Stimulated activated CD4-positive, alpha-beta T cell treated with anti-CD3 and anti-CD28 coated beads, Interleukin-2, amount 100 ng/mL, for 24 hours (primary cell): ENCODE results near the gene CYBA.
A peak's percentile ranks its signal among the peaks of the same experiment; 100 is the strongest.
"Not testable (repeated sequence)": the region's sequence is repeated elsewhere in the genome, so short reads cannot be mapped to it uniquely, and the experiment has no call there.

ENCODE experiments used
- DNase-seq, 2 donors: peaks; one replicate each; pipeline ENCODE4 v3.0.0-alpha.2; 2020

CYBA gene

DNA sequence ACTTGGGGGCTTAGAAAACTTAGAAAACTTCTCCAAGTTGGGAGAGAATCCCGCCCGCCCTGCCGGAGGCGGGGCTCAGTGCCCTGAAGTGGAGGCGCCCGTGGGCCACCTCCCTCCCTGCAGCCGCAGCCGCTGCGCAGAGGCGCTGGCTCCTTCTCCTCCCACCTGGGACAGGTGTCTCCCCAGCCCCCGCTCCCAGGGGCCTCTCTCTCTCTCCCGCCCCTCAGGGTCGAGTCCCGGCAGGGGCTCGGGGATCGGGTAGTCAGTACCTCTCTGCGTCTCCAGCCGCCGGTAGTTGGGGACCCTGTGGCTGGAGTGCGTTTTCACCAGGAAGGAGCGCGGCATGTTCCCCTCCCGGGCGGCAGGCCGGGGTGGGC lies 35.2 kb upstream of the CYBA start:
- DNase-seq: peak; percentile 49 to 50

DNA sequence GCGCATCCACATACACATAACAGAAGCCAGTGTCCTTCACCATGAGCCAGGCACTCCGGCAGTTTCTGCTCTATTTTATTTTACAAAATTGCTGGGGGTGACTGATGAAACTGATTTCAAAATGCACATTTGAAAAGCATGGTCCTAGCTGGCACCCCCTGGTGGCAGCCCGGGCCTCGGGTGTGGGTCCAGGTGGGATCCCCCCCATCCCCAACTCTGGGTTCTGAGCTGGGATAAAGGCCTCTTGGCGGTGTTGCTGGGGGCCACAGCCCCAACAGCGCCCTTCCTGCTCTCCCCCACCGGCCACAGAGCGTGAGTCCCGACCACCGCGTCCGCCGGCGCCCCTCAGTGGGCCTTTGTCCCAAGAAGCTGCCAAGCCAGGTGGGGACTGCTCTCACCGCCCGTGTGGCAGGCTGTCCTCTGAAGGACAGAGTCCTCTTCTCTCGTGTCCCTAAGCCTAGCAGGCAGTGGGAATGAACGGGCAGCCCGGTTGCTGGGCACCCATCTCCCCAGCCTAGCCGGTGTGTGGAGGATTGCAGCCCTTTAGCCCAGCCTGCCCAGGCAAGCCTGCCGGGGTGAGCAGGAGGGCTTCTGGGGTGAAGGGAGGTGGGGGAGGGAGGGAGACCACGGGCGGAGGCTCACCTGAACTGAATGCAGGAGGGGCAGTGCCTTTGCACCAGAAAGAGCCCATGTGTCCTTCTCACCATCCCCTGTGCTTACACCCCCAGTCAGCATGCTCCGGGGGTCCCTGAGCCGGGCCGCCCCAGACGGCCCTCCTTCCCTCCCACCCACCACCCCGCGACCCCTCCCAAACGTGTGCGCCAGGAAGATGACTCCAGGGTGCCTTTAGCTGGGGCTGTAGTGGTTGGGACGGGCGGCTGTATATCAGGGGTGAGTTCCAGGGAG lies 34.6 kb upstream of the CYBA start:
- peak; percentile 74 to 78 for DNase-seq

DNA sequence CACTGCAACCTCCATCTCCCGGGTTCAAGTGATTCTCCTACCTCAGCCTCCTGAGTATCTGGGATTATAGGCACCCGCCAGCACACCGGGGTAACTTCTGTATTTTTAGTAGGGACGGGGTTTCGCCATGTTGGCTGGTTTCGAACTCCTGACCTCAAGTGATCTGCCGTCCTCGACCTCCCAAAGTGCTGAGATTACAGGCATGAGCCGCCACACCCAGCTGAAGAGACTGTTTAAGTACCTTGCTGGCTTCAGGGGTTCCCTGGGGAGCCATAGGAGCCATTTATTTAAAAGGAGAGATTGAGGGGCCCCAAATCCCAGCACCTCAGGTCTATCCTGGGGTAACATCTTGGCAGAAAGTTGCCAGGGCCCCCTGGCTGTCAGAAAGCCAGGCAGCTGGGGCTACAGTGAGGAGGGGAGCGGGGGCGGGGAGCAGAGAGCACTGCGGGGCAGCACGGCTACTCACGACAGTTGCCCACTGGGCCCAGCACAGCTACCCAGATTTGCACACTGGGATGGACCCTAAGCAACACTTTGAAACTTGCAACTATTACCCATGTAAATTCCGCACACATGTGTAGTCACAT lies 33.8 kb upstream of the CYBA start:
- DNase-seq: no peak

DNA sequence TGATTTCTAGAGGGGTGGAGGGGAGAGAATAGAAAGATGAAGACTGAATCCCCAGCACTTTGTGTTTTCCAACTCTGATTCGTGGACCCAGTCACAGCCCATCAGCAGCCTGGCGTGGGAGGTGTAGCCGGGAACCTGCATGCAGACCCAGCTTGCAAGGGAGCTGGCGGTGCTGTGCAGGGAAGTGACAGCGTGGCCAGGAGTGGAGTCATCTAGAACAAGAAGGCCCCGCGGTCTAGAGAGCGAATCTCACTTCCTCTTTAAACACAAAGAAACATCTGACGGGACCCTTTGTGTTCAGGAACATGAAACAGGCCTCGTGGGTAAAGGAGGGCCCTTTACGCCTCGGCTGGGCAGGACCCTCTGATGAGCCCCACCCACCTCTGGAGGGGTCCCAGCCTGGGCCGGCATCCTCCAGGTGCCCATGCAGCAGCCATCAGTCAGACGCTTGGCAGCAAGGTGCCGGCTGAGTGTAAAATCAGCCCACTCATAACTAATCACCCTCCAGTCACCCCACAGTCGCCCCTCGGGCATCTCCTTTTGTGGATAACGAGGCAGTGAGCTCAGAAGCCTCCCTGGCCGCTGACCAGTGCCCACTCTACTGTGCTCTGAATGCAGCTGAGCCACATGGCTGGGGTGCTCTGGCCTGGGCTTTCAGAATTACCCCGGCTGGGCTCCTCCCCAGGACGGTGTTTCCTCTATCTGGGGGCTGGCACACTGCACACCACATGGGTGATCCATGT lies 31.0 kb upstream of the CYBA start:
- peak; percentile 72 to 75 for DNase-seq

DNA sequence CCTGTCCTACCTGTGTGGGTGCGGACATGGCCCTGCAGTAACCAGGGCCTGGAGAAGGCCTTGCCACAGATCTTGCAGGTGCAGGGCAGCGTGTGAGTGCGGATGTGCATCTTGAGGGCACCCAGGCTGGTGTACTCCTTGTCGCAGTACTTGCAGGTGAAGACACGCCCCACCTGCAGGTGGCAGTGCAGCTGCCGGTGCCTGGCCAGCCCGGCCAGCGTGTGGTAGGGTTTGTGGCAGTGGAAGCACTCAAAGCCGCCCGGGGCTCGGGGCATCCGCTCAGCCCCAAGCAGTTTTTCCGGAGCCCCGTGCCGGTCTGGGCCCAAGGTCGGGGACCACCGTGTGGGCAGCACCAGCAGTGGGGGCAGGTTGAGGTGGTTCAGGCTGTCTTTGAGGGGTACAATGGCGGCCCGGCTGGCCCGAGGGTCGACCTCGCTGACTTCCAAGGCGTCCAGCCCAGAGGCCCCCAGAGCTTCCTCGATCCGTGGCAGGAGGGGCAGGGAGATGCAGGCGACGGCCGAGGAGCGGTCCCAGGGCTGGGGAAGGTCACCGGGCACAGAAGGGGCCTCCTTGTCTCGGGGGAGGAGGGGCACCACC lies 30.3 kb upstream of the CYBA start:
- peak; percentile 57 to 66 for DNase-seq

DNA sequence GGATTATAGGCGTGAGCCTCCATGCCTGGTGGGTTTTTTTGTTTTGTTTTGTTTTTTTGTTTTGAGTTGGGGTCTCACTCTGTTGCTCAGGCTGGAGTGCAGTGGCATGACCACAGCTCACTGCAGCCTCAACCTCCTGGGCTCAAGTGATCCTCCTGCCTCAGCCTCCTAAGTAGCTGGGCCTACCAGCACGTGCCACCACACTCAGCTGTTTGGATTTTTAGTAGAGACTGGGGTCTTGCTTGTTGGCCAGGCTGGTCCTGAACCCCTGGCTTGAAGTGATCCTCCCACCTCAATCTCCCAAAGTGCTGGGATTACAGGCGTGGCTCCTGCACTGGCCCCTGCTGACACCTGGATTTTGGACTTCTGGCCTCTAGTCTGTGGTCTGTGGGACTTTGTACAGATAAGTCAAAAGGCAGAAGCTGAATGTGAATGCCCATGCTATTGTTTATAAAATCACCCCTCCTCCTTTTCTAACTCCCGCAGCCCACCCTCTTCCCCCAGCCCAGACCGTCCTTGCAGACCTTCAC lies 29.8 kb upstream of the CYBA start:
- DNase-seq: no peak

DNA sequence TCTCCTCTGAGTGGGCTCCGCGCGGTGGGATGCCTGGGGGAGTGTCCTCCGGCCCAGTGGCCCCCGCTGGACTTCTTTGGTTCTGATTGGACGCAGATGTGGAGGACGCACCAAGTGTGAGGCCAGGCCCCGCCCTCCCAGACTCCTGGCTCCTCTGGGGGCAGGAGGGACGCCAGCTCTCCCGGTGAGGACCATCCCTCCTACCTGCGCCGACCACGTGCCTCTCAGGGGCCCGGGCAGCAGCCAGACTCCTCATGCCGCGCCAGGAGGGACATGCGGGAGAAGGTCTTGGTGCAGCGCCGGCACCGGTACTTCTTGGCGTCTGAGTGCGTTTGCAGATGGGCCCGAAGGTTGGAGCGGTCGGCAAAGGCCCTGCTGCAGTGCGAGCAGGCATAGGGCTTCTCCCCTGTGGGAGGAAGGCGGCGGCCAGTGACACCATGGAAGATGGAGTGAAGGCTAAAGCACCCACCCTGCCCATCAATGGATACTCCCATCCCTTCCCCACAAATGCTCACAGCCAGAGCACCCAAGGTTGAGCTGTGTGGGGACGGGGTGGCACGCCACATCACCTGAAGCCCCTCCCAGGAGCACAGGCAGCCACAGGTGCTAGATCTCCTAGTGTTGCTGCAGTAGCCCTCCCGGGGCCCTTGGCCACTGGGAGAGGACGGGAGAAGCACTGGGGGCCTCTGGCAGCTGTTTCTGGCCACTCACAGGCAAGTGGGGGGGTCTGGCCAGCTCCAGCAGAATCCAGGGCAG lies 27.5 kb upstream of the CYBA start:
- DNase-seq: no peak

DNA sequence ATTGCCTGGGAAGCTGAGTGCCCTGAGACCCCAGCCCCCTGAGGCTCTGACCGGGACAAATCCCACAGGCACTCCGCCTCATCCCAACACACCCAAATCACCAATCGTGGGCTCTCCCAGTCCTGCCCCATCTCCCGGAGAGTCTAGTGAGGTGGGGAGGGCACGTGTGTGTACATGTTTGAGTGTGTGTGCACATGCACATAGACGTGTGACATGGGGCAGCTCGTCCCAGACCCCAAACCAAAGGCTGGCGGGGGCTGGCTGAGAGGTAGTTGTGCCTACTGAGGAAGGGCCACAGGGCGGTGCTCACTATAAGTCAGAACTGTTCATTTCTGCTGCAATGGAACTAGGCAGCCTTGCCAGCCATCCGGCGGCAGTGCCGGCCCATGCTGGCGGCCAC lies 26.9 kb upstream of the CYBA start:
- DNase-seq: no peak

DNA sequence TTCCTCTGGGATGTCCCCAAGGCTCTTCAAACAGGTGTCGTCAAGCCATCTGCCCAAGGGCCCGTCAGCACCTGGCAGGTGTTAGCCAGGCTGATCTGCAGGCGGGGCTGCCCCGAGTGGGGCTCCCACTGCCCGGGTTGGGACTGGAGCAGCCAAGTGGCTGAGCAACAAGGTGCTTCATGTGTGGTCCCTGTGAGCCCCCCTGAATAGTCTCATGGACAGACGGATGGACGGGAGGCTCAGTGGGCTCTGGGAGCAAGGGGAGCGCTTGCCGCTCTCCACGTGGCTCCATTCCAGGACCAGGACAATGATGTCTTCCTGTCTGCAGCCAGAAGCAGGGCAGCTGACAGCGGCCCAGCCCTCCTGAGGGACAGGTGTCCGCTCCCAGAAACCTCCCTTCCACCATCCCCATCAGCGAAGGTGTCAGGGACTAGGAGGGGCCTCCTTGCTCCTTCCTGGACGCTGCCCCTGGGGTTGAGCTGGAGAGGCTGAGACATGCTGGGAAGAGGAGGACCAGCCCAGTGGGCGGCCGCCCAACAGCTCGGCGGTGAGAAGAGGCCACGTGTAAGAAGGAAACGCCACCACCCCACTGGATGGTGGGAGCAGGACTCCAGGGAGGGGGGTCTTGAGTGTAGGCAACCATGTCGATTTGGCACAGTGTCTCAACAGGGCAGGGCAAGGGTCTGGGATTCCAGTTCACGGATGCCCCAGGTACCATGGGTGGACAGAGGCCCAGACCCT lies 25.8 kb upstream of the CYBA start:
- DNase-seq: no peak

DNA sequence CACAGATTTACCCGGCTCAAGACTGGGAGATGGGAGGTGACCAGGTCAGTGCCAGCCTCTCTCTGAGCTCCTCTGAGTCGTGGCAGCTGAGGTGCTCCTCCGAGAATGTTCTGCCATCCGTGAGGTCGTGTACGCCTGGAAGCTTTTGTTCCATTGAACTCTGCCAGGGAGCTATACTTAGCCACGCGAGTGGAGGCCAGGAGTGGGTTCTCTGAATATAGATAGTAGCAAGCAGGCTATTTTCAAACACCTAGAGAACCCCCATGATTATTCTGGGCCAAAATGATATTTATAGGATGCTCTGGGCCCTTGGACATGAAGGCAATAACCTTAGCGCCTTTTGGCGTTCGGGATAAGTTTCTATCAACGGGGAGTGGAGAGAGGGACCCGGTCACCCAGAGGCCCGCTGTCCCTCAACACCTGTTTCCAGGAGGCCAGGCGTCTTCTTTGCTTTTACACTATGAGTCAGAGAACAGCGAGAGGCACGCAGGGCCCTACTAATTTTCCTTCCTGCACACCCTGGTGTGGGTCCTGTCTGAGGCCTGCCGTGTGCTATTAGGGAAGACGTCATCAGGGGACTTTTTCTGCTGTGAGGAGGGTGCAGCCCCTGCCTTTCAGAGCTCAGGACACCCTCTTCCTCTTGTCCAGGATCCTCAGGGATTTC lies 23.0 kb upstream of the CYBA start:
- DNase-seq: no peak

DNA sequence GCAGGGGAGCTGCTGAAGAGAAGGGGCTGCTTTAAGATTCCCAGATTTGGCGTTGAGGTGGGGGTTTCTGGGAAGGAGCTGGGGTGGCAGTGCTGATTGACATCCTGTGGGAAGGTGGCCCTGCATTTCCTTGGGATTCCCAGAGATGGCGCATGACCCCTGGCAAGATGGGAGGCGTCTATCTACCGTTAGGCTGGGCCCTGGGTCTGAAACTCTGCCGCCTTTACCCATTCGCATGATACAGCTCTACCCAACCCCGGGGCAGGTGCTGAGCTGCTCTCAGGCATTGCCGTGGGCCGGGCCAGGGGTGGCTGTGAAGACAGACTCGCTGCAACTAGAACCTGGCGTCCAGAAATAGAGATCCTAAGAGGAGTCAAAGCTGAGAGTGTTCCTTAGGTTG lies 21.9 kb upstream of the CYBA start:
- DNase-seq: no peak

DNA sequence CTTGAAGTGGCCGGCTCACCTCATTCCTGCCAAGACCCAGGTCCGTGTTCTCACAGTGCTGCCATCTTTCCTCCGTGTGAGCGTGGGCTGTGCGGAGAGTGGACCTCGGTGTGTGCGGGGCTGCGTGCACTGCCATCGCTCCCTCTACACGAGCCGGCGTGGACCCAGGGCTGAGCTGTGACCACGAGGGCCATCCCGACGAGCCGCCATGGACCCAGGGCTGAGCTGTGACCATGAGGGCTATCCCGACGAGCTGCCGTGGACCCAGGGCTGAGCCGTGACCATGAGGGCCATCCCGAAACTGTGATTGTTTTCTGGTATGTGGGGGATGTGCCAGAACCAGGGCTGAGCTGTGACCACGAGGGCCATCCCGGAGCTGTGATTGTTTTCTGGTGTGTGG lies 21.0 kb upstream of the CYBA start:
- DNase-seq: no peak

DNA sequence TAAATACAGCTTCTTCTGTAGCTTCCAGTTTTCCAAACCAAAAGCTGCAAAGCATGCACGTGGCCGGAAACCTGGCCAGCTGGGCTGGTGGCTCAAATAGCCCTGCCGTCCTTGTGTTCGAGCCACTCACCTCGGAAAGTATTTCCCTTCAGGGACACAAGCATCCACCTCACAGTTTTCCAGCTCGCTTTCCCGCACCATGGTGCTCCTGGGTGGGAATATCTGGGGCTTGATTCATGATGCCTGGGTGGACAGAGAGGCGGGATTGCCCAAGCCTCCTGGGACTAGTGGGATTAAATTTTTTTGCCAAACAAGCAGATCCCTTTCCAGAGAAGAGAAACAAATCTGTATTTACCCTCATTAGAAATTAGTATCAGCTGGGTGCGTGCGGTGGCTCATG lies 19.1 kb upstream of the CYBA start:
- DNase-seq: no peak

DNA sequence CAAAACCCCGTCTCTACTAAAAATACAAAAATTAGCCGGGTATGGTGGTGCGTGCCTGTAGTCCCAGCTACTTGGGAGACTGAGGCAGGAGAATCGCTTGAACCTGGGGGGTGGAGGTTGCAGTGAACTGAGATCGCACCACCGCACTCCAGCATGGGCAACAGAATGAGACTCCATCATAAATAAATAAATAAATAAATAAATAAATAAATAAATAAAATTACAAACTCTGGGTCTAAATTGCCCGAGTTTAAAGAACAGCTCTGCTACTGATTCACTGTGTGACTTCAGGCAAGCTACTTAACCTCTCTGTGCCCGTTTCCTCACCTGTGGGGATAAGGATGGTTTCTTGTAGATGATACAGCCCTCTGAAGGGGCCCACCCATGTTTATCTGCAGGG lies 18.6 kb upstream of the CYBA start:
- DNase-seq: not testable (repeated sequence)

DNA sequence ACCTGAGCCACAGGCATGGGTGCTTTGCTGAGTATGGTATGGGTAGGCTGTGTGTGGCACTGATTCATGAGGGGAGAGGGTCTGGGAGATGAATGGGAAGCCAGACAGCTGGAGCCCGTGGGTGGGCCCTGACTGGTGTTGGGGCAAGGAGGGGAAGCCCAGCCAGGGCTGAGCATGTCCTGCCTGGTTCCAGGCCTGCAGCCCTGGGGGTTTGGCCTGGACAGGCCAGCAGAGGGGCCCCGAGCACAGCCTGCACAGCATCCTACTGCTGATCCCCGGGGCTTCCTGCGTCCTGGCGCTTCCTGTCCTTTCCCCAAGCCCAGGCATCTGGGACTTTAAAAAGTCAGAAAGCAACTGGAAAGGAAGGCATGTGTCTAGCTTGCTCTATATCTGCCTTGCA lies 16.6 kb upstream of the CYBA start:
- no peak for DNase-seq

DNA sequence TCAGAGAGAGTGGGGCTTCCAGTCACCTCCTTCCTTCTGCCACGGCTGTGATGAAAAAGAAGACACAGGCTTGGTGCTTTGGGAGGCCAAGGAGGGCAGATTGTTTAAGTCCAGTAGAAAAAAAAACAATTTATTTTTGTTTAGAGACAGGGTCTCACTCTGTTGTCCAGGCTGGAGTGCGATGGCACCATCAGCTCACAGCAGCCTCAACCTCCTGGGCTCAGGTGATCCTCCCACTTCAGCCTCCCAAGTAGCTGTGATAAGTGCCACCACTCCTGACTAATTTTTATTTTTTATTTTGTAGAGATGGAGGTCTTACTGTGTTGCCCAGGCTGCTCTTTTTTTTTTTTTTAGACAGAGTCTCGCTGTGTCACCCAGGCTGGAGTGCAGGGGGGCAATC lies 14.7 kb upstream of the CYBA start:
- DNase-seq: no peak

DNA sequence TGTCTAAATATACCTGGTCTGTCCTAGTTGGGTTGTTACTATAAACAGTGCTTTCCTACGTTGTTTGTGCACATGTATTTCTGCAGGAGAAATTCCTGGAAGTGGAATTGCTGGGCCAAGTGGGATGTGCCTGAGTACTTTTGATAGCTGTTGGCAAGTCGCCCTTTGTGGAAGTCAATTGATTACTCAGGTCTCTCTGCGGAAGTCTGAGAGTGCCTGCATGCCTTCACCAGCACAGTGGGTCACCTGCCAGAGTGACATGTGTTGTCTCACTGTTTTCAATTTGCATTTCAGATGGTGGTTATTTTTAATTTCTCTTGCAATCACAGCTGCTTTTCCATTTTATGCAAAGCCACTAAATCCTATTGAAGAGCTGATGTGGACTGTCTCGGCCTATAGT lies 14.3 kb upstream of the CYBA start:
- DNase-seq: no peak

DNA sequence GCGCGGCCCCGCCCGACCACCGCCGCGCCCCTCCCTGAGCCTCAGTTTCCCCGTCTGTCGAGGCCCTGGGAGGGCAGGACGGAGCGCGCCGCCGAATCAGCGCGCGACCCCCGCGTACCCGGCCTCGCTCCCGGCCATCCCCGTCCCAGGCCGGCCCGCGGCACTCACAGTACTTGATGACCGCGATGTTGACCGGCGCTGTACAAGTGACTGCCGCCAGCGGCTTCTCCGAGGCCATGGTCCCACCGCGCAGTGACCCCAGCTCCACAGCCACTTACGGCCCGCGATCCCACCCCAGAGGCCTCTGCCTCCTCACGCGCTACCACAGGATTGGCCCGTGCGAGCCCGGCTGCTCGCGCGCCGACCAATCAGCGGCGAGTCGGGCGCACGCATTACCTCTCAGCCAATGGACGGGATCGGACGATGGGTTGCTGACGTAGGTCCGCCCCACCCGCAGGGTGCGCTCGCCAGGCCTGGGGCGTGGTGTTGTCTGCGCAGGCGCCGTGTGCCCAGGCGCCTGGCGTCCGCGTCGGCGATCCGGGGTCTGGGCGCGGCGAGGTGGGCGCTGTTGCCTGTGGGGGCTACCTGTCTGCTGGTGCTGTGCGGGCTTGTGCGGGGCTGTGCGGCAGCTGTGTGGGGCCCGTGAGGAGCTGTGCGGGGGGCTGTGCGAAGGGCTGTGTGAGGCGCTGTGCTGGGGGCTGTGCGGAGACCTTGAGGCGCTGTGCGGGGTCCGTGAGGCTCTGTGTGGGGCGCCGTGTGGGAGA lies 12.2 kb upstream of the CYBA start, which contains the start of gene MVD:
MVD (minus strand) TSS at position 249 of the 764 bp plus-strand sequence; CDS start at position 238, 11 bp downstream.
- DNase-seq: peak; percentile 95

DNA sequence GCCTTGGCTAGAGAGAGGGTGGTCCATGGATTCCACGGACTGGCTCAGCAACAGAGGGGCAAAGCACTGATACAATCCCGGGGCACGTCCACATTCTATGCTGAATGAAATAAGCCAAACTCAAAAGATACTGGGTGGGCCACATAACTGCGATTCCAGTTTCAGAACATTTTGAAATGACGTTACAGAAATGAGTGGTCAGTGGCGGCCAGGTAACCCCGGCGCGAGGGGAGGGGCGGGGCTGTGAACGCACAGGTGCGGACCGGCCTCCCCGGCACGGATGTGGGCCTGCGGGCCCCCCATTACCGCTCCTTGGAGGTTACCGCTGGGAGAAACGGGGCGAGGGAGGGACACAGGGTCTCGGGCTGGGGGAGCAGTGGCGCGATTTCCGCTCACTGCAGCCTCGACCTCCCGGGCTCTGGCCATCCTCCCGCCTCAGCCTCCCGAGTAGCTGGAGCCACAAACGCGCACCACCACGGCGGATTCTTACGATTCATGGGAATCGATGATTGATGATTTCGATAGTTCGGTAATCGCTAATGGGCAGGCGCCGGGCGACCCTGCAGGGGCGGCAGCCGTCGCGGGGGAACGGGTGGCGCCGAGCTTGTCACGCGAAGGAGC lies 11.5 kb upstream of the CYBA start:
- DNase-seq: no peak

DNA sequence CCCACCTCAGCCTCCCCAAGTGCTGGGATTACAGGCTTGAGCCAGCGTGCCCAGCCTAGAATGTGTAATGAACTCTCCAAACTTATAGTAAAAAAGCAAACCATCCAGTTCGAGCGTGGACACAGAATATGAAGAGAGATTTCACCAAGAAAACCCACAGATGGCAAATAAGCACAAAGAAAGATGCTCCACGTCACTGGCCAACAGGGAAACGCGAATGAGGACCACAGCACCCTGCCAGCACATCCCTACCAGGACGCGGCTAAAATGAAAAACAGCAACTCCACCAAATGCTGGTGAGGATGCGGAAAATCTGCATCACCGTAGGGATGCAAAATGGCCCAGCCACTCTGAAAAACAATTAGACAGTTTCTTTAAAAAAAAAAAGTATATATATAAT lies 10.6 kb upstream of the CYBA start:
- no peak for DNase-seq
